ENCODE data around the gene PNO1. TPM values are rescaled to one million over a fixed set of nuclear protein-coding genes. Genes with fewer than 3 reads are reported as not detected.

Gene PNO1
- total RNA-seq, 4 donors from 2014 or later, result 19.8 to 26.4 (median 23.6) TPM

DNA sequence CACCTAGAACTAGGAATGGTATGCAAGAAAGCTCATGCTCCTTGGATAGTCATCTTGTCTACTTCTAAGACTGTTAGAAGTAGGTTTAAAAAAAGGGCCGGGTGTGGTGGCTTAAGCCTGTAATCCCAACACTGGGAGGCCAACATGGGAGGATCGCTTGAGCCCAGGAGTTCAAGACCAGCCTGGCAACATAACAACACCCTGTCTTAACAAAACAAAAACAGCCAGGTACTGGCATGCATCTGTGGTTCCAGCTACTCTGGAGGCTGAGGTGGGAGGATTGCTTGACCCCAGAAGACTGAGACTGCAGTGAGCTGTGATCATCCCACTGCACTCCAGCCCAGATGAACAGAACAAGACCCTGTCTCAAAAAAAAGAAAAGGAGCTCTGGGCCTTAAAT is 19.9 kb downstream of the PNO1 start:
- Histone ChIP-seq H3K27ac (no peak overlapping the region), H3K9me3 (no peaks in the 10 kb centered on the region), H3K4me1 (no peaks in the 10 kb centered on the region), H3K27me3 (no peaks in the 10 kb centered on the region), H3K36me3 (peaks cover 0 to 24% of the 10 kb centered on the region in 2 donors), H3K4me3 (no peak overlapping the region)
- in situ Hi-C loops (cut with MboI; ENCODE audit: low sequenced_read_pairs in 4 of 4) (no loop called here), intact Hi-C loops (cut with DNase I; ENCODE audit: low total_unique reads) (no loop called here)
- no peak for TF ChIP-seq POLR2A (IDR thresholded peaks at IDR 0.05)
- TF ChIP-seq, protein P1, sequence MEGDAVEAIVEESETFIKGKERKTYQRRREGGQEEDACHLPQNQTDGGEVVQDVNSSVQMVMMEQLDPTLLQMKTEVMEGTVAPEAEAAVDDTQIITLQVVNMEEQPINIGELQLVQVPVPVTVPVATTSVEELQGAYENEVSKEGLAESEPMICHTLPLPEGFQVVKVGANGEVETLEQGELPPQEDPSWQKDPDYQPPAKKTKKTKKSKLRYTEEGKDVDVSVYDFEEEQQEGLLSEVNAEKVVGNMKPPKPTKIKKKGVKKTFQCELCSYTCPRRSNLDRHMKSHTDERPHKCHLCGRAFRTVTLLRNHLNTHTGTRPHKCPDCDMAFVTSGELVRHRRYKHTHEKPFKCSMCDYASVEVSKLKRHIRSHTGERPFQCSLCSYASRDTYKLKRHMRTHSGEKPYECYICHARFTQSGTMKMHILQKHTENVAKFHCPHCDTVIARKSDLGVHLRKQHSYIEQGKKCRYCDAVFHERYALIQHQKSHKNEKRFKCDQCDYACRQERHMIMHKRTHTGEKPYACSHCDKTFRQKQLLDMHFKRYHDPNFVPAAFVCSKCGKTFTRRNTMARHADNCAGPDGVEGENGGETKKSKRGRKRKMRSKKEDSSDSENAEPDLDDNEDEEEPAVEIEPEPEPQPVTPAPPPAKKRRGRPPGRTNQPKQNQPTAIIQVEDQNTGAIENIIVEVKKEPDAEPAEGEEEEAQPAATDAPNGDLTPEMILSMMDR (IDR thresholded peaks at IDR 0.05 in 4 of 5, conservative IDR thresholded peaks at IDR 0.05 in 1 of 5), result no peak
- no peak for DNase-seq
- ATAC-seq, result no peak

DNA sequence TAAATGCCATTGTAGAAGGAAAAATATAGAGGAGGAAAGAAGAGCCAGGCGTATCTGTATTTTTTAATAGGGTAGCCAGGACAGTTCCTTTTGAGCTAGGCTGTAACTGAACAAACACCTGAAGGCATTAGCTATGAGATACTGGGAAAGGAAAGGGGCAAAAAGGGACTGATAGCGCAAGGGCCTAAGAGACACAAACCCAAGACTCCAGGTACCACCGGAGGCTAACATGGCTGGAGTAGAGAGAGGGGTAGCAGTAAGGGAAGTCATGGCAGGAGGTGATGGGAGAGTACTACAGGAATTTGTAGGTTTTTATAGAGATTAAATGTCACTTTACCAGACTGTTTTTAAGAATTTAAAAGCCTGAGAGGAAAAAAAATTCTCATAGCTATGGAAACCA is 20.7 kb downstream of the PNO1 start:
- Histone ChIP-seq H3K27ac (no peak overlapping the region), H3K4me1 (no peaks in the 10 kb centered on the region), H3K9me3 (no peaks in the 10 kb centered on the region), H3K27me3 (no peaks in the 10 kb centered on the region), H3K36me3 (peaks cover 0 to 24% of the 10 kb centered on the region in 2 donors), H3K4me3 (no peak overlapping the region)
- in situ Hi-C loops (cut with MboI; ENCODE audit: low sequenced_read_pairs in 4 of 4), result no loop called here
- intact Hi-C loops (cut with DNase I; ENCODE audit: low total_unique reads), result no loop called here
- TF ChIP-seq, protein P1 (IDR thresholded peaks at IDR 0.05 in 4 of 5, conservative IDR thresholded peaks at IDR 0.05 in 1 of 5), result no peak
- no peak for TF ChIP-seq POLR2A (IDR thresholded peaks at IDR 0.05)
- no peak for ATAC-seq
- no peak for DNase-seq

DNA sequence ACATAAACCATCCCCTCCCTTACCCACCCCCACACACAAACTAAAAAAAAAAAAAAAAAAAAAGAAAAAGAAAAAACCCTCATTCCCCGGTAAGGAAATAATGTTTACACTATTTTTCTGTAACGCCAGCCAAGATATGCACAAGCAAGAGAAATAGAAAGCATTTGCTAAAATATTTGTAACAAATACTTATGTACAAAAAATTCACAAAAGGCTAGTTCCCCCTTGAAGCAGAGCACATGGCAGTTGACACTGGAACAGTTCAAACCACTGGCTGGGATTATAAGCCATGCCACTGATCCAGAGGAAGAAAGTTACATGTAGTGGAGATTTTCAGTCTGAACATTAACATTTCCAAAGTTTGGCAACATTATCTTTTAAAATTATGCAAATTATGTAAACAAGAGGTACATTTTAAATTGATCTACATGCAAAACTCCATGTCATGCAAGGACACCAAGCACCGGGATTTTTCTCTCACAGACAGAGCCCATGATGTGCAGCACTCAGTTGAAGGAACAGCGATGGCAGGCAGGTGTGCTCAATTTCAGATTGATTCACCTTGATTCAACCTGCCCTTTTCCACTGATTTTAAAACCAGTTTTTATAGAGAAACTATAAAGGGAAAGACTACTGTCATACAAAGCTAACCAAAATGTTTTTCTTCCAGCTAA is 21.4 kb downstream of the PNO1 start:
- in situ Hi-C loops (cut with MboI; ENCODE audit: low sequenced_read_pairs in 4 of 4), result no loop called here
- Histone ChIP-seq H3K36me3 (peaks cover 0 to 24% of the 10 kb centered on the region in 2 donors), H3K4me3 (no peak overlapping the region), H3K27ac (no peak overlapping the region), H3K27me3 (no peaks in the 10 kb centered on the region), H3K4me1 (no peaks in the 10 kb centered on the region), H3K9me3 (no peaks in the 10 kb centered on the region)
- TF ChIP-seq POLR2A (IDR thresholded peaks at IDR 0.05), result no peak
- TF ChIP-seq, protein P1 (IDR thresholded peaks at IDR 0.05 in 4 of 5, conservative IDR thresholded peaks at IDR 0.05 in 1 of 5), result no peak
- DNase-seq, result no peak
- intact Hi-C loops (cut with DNase I; ENCODE audit: low total_unique reads), result no loop called here
- ATAC-seq, result no peak

DNA sequence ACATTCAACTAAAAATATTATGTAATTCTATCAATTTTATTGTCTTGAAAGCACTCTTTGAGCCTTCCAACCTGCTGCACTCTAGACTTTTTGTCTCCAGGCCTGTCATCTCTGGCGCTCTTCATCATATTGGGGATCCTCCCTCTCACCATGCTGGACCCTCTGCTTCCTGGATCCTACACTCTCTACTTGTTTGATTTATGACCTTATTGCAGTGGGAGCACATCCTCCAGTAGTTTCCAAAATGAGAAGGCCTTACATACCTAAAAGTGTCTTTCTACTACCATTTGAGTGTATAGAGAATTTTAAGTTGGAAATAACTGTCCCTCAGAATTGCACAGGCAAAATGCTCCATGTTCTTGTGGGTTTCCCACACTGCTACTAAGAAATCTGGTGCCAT is 25.2 kb downstream of the PNO1 start:
- H3K4me3 ChIP-seq, result no peak overlapping the region
- H3K9me3 ChIP-seq, result no peaks in the 10 kb centered on the region
- intact Hi-C loops (cut with DNase I; ENCODE audit: low total_unique reads), result no loop called here
- DNase-seq (no peak), ATAC-seq (no peak)
- H3K27me3 ChIP-seq, result no peaks in the 10 kb centered on the region
- TF ChIP-seq, protein P1 (IDR thresholded peaks at IDR 0.05 in 4 of 5, conservative IDR thresholded peaks at IDR 0.05 in 1 of 5), result no peak
- TF ChIP-seq POLR2A (IDR thresholded peaks at IDR 0.05), result no peak
- H3K36me3 ChIP-seq, result peaks cover 0 to 15% of the 10 kb centered on the region in 2 donors
- H3K4me1 ChIP-seq, result no peaks in the 10 kb centered on the region
- H3K27ac ChIP-seq, result no peak overlapping the region
- in situ Hi-C loops (cut with MboI; ENCODE audit: low sequenced_read_pairs in 4 of 4), result no loop called here
